ENCODE data around the gene ERP44.
"Not testable (repeated sequence)": the region's sequence is repeated elsewhere in the genome, so short reads cannot be mapped to it uniquely, and the experiment has no call there.

Gene ERP44
- 44.6 to 45.0 reads per million in 2 donors for total RNA-seq

DNA sequence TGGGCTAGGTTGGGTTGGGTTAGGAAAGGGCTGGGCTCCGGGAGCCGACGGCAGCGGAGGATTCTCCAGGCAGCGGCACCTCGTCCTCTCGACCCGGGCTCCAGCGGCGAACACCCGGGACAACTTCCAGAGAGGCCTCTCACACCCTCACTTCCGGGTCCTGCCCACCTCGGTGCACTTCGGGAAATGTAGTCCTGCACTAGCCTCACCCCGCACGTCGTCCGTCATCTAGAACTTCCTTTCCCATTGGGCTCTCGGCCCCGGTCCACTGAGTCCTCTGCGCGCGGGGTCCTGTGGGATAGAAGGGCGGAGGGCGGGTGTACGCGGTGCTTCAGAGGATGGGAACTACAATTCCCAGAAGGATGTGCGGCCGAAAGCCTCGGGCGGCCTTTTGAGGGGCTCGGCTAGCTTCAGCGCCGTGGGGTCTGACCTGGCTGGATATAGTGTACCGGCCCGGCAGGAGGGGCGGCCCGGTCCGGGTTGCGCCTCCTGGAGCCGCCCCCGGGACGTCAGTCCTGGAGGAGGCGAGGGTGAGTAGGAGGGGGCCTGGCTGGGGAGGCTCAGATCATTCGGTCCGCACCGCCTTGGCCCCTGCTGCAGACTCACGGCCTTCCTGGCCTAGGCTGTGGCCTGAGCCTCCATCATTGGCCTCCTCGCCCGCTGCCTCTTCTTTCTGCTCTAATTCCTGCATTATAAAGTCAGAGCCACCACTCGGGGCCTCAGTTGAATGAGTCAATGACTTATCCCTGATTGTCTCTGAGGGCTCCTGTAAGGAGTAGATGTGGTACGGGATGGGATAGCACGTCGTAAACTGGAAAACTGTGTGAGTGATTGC is at the start of gene ERP44, which contains the start of gene INVS:
Gene ERP44, minus strand, starts transcription at position 114 of the 835 bp plus-strand sequence. CDS start 160 bp downstream, outside the sequence.
Gene INVS, plus strand, starts transcription at position 357 of the 835 bp plus-strand sequence. CDS start 5,279 bp downstream, outside the sequence.
- DNase-seq, result peak; percentile 88 to 99 (median 96)

DNA sequence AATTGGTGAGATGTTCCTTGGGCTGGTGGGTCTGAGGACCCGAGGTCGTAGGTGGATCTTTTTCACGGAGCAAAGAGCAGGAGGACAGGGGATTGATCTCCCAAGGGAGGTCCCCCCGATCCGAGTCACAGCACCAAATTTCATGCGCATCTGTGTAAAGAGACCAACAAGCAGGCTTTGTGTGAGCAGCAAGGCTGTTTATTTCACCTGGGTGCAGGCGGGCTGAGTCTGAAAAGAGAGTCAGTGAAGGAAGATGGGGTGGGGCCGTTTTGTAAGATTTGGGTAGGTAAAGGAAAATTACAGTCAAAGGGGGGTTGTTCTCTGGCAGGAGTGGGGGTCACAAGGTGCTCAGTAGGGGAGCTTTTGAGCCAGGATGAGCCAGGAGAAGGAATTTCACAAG is 47.2 kb upstream of the ERP44 start:
- DNase-seq, result not testable (repeated sequence)

DNA sequence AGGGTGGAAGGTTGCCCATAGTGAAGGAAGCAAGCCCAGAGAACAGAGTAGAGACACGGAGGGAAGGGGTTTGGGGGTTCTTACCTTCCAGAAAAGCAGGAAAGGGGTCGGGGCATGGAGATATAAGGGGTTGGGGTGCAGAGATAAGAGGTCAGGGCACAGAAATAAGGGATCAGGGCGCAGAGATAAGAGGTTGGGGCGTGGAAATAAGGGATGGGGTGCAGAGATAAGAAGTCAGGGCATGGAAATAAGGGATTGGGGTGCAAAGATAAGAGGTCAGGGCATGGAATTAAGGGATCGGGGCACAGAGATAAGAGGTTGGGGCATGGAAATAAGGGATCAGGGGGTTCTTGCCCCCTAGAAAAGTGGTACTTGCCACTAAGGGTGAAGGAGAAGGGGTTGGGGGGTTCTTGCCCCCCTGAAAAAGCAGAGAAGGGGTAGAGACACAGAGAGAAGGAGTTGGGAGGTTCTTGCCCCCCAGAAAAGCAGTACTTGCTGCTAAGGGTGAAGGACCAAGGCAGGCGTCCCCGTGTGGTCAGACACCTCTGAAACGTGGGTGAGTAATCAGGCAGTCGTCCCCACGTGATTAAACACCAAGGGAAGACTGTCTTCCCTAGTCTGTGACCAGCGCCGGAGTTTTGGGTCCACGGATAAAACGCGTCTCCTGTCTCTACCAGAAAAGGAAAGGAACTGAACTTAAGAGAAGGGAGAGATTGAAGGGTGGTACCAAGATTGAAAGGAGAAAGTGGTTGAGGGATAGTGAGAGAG is 46.6 kb upstream of the ERP44 start:
- not testable (repeated sequence) for DNase-seq

DNA sequence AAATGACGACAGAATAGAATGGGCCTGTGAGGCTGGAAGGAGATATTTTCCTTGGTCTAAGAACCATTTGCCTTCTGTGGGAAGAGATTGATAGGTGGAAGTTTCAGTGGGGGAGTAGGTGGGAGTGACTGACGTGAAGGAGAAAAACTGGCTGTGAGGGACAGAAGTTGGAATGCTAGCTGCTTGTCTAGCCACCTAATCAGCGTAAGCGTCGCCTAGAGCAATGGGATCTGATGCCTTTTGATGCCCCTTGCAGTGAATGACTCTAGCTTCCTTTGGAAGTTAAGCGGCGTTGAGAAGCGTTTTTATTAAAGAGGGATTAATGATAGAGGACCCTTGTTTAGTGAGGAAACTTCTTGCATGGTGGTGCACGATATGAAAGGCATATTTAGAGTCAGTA is 43.1 kb upstream of the ERP44 start:
- not testable (repeated sequence) for DNase-seq

DNA sequence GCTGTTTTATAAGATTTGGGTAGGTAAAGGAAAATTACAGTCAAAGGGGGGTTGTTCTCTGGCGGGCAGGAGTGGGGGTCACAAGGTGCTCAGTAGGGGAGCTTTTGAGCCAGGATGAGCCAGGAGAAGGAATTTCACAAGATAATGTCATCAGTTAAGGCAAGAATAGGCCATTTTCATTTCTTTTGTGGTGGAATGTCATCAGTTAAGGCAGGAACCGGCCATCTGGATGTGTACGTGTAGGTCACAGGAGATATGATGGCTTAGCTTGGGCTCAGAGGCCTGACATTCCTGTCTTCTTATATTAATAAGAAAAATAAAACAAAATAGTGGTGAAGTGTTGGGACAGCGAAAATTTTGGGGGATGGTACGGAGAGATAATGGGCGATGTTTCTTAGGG is 41.5 kb upstream of the ERP44 start:
- not testable (repeated sequence) for DNase-seq

DNA sequence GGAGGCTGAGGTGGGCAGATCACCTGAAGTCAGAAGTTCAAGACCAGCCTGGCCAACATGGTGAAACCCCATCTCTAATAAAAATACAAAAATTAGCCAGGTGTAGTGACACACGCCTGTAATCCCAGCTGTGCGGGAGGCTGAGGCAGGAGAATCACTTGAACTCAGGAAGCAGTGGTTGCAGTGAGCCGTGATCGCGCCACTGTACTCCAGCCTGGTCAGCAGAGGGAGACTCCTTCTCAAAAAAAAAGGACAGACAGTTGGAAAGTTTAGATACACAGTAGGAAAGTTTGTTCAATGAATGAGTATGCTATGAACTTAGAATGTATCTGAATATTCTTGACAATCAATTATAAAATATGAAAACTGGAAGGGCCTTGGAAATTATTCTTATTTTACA is 38.0 kb upstream of the ERP44 start:
- not testable (repeated sequence) for DNase-seq

DNA sequence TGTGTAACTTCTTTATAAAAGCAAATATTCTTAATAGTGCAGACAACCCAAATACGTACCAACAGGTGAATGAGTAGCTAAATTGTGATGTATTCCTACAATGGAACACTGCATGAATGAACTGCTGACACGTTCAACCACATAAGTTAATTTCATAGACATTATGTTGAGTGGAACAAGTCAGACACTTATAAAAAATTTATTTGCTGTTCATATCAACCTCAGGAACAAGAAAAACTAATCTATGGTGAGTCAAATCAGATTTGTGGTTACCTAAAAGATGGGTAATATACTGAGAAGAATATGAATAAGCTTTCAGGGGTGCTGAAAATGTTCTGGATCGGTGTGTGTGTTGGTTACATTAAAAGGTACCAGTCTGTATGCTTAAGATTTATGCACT is 35.9 kb upstream of the ERP44 start:
- peak in 1 of 5 experiments; percentile 49 for DNase-seq

DNA sequence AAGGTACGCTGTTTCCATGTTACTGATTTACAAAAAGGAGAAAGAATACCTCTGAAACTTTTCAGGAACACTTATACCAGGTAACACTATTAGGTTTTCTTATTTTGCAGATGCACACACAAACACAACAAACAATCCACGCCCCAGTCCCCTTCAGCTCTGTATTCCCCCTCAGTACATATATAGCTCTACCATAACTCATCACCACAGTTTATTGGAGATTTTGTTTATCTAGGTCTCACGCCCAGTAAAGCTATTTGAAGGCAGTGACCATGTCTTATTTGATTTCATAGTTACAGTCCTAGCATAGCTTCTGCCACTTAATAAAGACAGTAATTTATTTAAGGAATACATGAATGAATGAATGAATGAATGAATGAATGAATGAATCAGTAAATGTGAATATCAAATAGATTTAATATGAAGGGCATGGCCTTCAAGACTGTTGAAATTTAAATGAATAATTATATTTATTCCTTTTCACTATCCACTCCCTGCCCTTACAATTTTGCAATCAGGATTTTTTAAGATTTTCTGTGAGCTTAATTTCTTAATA is 33.2 kb upstream of the ERP44 start:
- DNase-seq, result no peak

DNA sequence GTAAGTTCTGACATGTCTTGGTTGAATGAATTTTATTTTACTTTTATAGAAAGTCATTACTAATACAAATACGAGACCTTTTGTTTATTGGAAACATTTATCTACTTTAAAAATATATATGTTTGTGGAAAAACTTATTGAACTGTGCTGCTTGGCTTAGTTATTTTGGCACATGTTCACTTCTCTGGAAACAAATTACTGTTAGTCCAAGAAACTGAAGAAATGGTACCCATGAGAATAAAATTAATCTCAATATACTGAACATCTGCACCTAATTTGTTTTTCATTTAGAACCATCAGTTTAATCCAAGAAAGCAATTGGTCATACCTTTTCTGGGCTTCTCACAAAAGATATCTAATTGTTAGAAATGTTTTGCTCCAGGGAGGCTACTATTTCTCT is 32.4 kb upstream of the ERP44 start:
- DNase-seq, result no peak

DNA sequence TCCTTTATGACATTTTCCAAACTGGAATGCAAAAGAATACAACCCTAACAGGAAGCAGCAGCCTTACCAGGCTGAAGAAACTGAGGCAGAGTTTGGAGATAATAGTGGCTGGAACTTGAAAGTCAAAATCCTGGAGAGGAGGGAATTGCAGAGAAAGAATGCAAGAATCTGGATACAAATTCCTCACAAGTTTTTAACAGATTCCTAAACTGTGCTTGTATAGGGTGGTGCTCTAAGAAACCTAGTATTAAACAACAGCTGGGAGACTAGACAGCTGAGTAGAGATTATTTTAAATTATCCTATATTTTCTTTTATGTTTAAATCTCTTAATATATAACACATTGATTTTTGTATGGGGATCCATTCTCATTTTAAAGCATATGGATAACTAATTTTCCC is 31.0 kb upstream of the ERP44 start:
- no peak for DNase-seq

DNA sequence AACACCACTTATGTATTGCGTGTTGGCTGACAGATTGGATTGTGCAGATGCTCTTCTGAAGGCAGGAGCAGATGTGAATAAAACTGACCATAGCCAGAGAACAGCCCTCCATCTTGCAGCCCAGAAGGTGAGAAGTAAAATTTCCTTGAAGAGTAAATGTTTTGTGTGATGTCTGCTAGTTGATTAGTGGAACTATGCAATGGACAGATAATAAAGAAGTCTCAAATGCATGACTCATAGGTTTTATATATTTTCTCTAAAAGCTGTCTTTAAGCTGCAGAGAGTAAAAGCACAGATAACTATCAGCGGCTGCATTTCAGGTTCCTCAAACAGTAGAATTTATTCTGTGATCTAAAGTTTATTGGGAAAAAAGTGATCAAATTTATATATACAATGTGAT is 27.6 kb upstream of the ERP44 start:
- no peak for DNase-seq

DNA sequence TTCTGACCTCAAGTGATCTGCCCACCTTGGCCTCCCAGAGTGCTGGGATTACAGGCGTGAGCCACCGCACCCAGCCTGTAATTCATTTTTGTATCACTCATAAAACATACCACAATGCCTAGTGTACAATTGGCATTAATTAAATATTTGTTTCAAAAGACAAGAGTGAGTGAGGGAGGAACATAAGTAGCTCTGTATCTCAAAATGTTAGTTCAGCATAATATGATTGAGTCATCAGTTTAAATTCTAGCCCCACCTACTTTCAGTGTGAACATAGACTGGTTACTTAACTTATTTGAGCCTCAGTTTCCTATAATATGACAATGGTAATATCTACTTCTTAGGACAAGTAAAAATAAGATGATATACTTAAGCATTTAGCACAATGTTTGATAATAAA is 27.1 kb upstream of the ERP44 start:
- no peak for DNase-seq

DNA sequence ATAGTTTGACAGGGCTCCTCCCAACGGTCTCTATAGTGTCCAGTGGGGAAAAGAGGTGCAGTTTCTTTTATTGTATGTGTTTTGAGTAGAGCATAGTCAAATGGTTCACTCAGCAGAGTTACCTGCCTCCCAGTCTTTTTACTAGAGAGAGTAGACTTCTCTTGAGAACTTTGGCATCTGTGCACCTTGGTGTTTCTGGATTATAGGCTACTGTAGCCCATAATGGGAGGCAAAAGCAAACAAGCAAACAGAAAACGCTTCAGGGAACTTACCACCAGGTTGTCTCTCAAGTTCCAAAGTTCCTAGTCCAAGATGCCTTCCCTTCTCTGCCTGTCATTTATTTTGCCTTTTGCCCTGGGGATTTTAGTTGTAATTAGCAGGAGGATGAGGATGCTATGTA is 26.4 kb upstream of the ERP44 start:
- DNase-seq, result no peak

DNA sequence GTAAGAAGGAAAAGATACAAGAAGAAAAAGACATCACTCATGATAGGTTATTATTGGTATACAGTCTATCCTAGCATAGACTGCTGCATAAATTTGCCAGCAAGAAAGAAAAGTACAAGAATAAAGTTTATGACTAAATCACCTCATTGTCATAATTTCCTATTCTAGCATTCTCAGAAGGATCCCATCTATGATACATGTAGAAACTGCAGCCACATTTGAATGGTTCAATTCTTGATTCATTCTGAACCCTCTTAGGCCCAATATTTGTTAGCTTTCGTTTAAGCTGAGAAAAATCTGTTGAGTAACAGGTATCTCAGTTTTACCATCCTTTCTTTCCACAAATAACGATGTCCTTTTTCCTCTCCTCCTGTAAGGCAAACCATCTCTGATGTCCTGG is 21.5 kb upstream of the ERP44 start:
- DNase-seq, result no peak

DNA sequence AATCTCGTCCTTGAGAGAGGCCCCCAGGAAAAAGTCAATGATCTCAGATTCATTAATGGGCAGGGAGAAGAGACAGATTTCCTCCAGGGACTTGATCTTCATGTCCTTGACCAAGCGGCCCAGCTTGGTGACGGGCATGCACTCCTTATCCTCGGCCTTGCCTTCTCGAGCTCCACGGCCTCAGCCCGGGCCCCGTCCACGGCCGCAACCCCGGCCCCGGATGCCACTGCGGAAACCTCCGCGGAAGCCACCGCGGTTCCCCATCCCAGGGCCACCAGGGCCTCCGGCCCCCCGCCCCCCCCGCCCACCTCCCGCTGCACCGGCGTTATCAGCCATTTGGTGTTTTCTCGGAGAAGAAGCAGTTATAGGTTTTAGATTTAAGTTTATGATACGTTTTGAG is 18.5 kb upstream of the ERP44 start:
- no peak for DNase-seq

DNA sequence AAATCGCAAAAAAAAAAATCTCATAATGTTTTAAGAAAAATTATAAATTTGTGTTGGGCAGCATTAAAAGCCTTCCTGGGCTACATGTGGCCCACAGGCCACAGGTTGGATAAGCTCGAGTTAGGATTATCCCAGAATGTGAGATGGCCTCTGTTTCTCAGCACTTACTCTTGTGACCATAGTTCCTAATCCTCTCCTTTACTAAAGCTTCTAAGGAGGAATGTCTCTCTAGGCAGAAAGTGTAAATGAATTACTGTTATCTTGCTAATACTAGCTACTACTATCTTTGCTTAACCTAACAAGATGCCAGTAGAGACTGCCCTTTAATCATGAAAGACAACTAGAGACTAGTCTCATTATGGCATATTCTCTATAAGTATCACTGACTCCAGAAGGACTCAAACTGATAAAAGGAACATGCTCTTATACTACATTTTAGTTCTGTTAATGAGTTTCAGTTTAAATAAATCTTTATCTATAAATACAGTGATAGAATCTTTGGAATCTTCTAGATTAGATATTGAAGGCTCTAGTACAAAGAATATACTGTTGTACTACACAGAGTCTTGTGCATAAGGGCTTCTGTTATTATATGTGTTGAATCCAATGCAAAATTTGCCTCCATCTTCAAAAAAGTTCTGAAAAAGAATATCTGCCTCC is 14.0 kb upstream of the ERP44 start:
- DNase-seq, result no peak

DNA sequence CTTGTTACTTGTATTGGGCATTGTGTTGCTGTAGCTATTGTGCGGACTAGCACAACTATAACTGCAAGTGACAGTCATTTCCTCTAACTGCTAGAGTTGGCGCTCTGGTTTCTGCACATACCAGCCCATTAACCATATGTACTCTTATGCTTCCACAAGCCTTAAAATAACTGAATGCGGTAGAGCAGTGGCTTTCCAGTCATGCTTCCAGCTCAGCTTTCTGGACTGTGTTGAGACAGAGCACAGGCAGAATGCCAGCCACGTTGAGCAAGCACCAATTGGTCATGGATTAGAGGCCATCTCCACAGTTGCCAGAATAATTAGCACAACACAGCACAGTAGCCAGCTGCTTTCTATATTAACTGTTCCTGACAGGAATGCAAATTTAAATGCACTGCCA is 12.4 kb upstream of the ERP44 start:
- DNase-seq, result no peak

DNA sequence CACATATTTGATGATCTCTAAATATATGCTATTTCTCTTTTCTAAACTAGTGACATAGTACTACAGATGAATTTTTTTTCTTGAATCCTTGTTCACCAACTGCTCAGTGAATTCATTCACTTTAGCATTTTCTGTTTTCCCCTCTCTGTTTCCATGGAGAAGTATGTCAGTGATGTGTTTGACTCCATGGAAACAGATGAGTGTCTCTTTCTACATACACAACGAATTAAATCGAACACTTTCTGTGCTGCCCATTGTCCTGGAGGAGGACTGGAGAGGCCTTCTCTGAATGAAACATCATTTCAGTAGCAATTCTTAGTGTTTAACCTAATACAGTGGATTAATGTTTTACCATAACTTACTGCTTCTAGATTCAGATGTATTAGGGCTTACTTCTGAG is 9.8 kb upstream of the ERP44 start:
- DNase-seq, result no peak

DNA sequence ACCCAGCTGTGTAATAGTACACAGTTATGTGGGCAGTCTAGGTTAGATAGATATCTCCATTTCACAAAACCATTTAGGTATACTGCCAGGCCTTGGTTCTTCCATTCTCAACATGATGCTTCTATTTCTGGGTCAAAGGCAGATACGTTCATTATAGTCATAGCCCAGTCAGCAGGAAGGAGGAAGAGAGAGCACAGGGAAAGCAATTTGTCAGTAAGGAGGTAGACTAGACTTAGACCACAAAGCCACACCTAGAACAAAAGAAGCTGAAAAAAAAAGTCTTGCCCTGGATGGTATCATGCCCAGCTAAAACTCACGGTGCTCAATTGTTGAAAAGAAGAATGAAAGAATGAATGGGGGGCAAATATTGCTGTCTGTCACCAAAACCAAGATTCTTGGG is 7.8 kb upstream of the ERP44 start:
- DNase-seq, result no peak

DNA sequence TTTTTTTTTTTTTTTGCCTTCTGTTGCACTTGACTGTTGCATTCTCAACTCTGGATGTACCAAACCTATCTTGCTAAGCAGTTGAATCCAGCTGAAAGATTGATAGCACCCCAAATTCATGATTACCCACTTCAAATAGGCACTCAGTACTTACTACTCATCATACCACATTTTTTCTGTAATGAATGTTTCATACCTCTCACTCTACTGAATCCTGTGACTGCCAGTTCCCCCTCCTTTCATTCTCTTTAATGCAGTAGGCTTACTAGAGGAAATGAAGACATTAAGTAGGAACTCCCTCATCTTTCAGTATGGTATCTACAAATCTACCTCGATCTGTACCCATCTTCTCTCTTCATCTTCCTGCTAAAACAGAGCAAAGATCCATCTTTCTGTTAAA is 7.1 kb upstream of the ERP44 start:
- no peak for DNase-seq

DNA sequence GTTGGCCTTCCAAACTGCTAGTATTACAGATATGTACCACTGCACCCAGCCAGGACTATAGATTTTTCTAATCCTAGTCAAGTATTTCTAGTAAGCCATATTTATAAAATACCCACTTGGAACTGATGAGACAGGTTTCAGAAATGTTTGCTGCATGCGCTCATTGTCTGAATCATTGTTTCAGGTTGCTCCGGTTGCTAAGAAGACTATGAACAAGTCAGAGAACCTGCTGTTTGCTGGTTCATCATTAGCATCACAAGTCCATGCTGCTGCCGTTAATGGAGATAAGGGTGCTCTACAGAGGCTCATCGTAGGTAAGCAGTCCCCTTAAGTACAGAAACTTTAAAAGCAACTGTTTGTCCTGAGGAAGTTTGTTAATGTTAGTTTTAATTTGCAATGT is 5.5 kb upstream of the ERP44 start:
- DNase-seq, result no peak

DNA sequence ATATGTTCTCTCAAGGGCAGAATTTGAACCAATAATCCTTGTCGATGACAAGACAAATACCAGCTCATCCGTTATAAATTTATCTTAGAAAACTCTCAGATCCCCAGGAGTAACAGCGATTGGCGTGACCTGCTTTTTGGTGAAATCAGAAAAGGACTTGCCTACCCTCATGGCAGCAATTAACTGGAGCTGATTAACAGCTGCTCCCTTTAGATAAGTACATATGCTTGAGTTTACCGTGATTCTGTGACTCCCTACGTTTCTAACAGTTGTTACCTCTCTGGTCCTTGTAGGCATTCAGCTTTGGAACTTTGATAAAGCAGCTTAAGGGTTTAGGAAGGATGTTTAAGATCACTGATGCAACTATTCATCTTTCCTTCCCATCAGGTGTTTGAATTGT is 2.8 kb upstream of the ERP44 start:
- no peak for DNase-seq

DNA sequence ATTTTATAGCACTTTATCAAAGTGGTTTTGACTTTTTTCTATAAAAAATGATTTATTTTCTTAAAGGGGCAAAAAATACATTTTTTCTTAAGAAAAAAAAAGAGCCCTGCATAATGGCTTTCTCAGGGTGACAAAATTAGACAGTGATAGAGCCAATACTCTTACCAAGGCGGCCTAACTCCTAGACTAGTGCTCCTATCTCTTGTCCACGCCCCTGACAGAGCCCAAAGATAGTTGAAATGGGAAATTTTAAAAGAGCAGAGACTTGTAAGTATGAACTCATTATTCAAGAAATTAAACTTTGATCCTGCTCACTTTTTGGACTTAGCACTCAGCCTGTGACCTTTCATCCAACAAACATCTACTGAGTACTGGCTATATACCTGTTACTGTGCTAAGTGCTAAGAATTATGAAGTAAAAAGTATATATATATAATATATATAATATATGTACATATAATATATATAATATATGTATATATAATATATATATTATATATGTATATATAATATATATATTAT is 1.4 kb upstream of the ERP44 start:
- no peak for DNase-seq

Data from T-helper 2 cell (primary cell).